Measurements from ENCODE around the gene PDE3B. TPM values are rescaled to one million over a fixed set of nuclear protein-coding genes. Genes with fewer than 3 reads are reported as not detected.
"Not testable (repeated sequence)": the region's sequence is repeated elsewhere in the genome, so short reads cannot be mapped to it uniquely, and the experiment has no call there.

The PDE3B gene
- total RNA-seq, 1 donor from 2014 or later = 0.26 TPM

DNA sequence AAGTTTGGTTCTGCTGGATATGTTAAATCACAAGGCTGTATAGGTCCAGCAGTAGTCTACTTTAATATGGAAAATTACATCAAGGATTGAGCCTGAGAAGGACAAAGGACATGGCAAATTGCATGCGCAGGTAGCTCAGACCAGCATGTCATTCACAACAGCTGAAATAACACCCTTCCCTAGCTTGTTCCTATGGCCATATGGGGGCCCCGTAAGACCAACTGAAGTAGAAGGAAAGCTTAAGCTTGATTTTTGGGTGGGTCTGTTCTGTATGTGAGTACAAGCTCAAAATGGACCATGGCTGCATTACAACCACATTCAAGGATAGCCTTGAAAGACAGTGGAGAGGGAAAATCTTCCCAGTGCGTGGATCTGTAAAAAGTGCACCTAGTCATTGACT, 20.6 kb upstream of the PDE3B start:
- no peaks in the 10 kb centered on the region for H3K27me3 ChIP-seq (ENCODE audit: control insufficient read depth, insufficient read depth, low read length)
- TF ChIP-seq, protein P1, sequence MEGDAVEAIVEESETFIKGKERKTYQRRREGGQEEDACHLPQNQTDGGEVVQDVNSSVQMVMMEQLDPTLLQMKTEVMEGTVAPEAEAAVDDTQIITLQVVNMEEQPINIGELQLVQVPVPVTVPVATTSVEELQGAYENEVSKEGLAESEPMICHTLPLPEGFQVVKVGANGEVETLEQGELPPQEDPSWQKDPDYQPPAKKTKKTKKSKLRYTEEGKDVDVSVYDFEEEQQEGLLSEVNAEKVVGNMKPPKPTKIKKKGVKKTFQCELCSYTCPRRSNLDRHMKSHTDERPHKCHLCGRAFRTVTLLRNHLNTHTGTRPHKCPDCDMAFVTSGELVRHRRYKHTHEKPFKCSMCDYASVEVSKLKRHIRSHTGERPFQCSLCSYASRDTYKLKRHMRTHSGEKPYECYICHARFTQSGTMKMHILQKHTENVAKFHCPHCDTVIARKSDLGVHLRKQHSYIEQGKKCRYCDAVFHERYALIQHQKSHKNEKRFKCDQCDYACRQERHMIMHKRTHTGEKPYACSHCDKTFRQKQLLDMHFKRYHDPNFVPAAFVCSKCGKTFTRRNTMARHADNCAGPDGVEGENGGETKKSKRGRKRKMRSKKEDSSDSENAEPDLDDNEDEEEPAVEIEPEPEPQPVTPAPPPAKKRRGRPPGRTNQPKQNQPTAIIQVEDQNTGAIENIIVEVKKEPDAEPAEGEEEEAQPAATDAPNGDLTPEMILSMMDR (IDR thresholded peaks at IDR 0.05; ENCODE audit: insufficient read depth, low read length, severe bottlenecking) = no peak
- no peak for FAIRE-seq
- no peaks in the 10 kb centered on the region for H3K36me3 ChIP-seq (ENCODE audit: control insufficient read depth, insufficient read depth, low read length)
- H3K4me3 ChIP-seq (ENCODE audit: low read depth, low read length) = no peak overlapping the region
- DNase-seq (ENCODE audit: low read depth) = no peak

GRCh38 chr11:14625586-14626205, 17.9 kb upstream of the PDE3B start:
- H3K27me3 ChIP-seq (ENCODE audit: control insufficient read depth, insufficient read depth, low read length) = no peaks in the 10 kb centered on the region
- TF ChIP-seq, protein P1 (IDR thresholded peaks at IDR 0.05; ENCODE audit: insufficient read depth, low read length, severe bottlenecking) = no peak
- H3K4me3 ChIP-seq (ENCODE audit: low read depth, low read length) = no peak overlapping the region
- FAIRE-seq (no peak), DNase-seq (ENCODE audit: low read depth) (no peak)
- H3K36me3 ChIP-seq (ENCODE audit: control insufficient read depth, insufficient read depth, low read length) = no peaks in the 10 kb centered on the region

DNA sequence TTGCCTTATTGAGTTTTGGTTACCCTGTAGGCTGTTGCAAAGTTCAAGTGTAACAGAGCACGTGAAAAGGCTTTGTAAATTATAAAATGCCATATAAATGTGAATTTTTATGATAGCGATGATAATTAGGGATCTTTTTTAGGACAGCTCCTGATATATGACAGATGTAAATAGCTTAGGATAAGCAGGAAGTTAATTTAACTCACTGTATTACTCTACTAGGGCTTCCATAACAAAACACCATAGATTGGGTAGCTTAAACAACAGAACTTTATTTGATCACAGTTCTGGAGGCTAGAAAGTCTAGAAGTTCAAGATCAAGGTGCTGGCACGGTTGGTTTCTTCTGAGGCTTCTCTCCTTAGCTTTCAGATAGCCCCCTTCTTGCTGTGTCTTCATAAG, 17.0 kb upstream of the PDE3B start:
- Histone ChIP-seq H3K4me3 (ENCODE audit: low read depth, low read length) (no peak overlapping the region), H3K27me3 (ENCODE audit: control insufficient read depth, insufficient read depth, low read length) (no peaks in the 10 kb centered on the region), H3K36me3 (ENCODE audit: control insufficient read depth, insufficient read depth, low read length) (no peaks in the 10 kb centered on the region)
- DNase-seq (ENCODE audit: low read depth) = no peak
- TF ChIP-seq, protein P1 (IDR thresholded peaks at IDR 0.05; ENCODE audit: insufficient read depth, low read length, severe bottlenecking) = no peak
- no peak for FAIRE-seq

DNA sequence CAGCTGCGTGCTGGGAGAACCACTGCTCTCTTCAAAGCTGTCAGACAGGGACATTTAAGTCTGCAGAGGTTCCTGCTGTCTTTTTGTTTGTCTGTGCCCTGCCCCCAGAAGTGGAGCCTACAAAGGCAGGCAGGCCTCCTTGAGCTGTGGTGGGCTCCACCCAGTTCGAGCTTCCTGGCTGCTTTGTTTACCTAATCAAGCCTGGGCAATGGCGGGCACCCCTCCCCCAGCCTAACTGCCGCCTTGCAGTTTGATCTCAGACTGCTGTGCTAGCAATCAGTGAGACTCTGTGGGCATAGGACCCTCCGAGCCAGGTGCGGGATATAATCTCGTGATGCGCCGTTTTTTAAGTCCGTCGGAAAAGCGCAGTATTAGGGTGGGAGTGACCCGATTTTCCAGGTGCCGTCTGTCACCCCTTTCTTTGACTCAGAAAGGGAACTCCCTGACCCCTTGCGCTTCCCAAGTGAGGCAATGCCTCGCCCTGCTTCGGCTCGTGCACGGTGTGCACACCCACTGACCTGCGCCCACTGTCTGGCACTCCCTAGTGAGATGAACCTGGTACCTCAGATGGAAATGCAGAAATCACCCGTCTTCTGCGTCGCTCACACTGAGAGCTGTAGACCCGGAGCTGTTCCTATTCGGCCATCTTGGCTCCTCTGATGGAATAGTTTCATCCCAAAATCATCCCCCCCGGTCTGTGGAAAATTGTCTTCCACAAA, 9.9 kb upstream of the PDE3B start:
- FAIRE-seq; DNase-seq (ENCODE audit: low read depth); H3K36me3 ChIP-seq (ENCODE audit: control insufficient read depth, insufficient read depth, low read length); H3K4me3 ChIP-seq (ENCODE audit: low read depth, low read length); H3K27me3 ChIP-seq (ENCODE audit: control insufficient read depth, insufficient read depth, low read length): not testable (repeated sequence)

GRCh38 chr11:14634813-14635212, 8.8 kb upstream of the PDE3B start:
- DNase-seq (ENCODE audit: low read depth) = no peak

DNA sequence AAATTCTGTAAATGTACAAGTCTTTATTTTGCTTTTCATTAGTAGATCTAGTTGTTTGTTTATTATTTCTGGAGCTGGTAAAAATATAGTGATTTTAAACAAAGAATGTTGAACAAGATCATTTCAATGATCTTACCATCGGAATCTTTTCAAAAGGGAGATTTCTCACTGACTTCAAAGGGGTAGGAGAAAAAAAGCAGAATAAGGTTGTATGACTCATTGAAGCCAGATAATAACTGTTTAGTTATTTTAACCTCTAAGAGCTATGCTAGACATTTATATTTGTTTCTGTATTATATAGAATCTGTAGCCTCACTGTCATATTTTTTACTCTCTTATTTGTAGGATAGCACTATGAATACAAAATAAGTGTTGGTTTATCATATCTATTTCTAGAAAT, 8.1 kb upstream of the PDE3B start:
- no peak for FAIRE-seq

More at GRCh38 chr11:14634813-14635212, 8.8 kb upstream of the PDE3B start:
- Histone ChIP-seq H3K27me3 (ENCODE audit: control insufficient read depth, insufficient read depth, low read length) (no peaks in the 10 kb centered on the region), H3K4me3 (ENCODE audit: low read depth, low read length) (no peak overlapping the region), H3K36me3 (ENCODE audit: control insufficient read depth, insufficient read depth, low read length) (no peaks in the 10 kb centered on the region)
- no peak for FAIRE-seq
- TF ChIP-seq, protein P1 (IDR thresholded peaks at IDR 0.05; ENCODE audit: insufficient read depth, low read length, severe bottlenecking) = no peak

More for the DNA sequence above, 8.1 kb upstream of the PDE3B start:
- Histone ChIP-seq H3K36me3 (ENCODE audit: control insufficient read depth, insufficient read depth, low read length) (no peaks in the 10 kb centered on the region), H3K27me3 (ENCODE audit: control insufficient read depth, insufficient read depth, low read length) (no peaks in the 10 kb centered on the region), H3K4me3 (ENCODE audit: low read depth, low read length) (no peak overlapping the region)
- DNase-seq (ENCODE audit: low read depth) = no peak
- TF ChIP-seq, protein P1 (IDR thresholded peaks at IDR 0.05; ENCODE audit: insufficient read depth, low read length, severe bottlenecking) = no peak
